SU-DHL-6 (cell line): Measurements from ENCODE around the gene RASGRF1.

Source experiments
- H2AFZ ChIP-seq: fragments of 200-600 bp; sonication (generic); 2 replicates; pipeline ENCODE4 v1.6.1; 2014; ENCODE audit warnings: low read depth, mild to moderate bottlenecking, moderate library complexity, mixed read lengths, antibody characterized with exemption, low read length; ENCODE audit not compliant: severe bottlenecking
- H3F3A ChIP-seq: fragments of 200-600 bp; shearing (Covaris generic); 2 replicates; pipeline ENCODE4 v1.6.0; 2016; ENCODE audit warnings: antibody characterized with exemption, mild to moderate bottlenecking; ENCODE audit not compliant: insufficient read depth
- H3K27ac ChIP-seq: fragments of 200-600 bp; sonication (generic); 2 replicates; pipeline ENCODE4 v1.5.1; 2016; ENCODE audit warnings: low read depth, mild to moderate bottlenecking, low read length, moderate library complexity, mixed read lengths
- H3K27me3 ChIP-seq: fragments of 200-600 bp; sonication (generic), shearing (Covaris generic); 2 replicates; pipeline ENCODE4 v1.6.0; 2014; ENCODE audit warnings: mild to moderate bottlenecking, low read length
- H3K36me3 ChIP-seq: fragments of 200-600 bp; sonication (generic); 2 replicates; pipeline ENCODE4 v1.6.1; 2014; ENCODE audit warnings: mild to moderate bottlenecking, low read length, mixed read lengths
- H3K4me2 ChIP-seq: fragments of 300-600, 200-600 bp; shearing (Covaris generic), sonication (generic); 2 replicates; pipeline ENCODE4 v1.6.0; 2014; ENCODE audit warnings: low read length, low read depth, mild to moderate bottlenecking; ENCODE audit not compliant: poor library complexity, severe bottlenecking
- H3K4me3 ChIP-seq: fragments of 200-600 bp; sonication (generic); 2 replicates; pipeline ENCODE4 v1.5.1; 2014; ENCODE audit warnings: antibody characterized with exemption, low read length, mild to moderate bottlenecking, mixed read lengths; ENCODE audit not compliant: insufficient read depth, poor library complexity, severe bottlenecking
- H3K79me2 ChIP-seq: fragments of 200-600 bp; sonication (generic); 2 replicates; pipeline ENCODE4 v1.6.1; 2014; ENCODE audit warnings: mild to moderate bottlenecking, low read length, moderate library complexity; ENCODE audit not compliant: insufficient read depth
- H3K9ac ChIP-seq: fragments of 200-600 bp; sonication (generic); 2 replicates; pipeline ENCODE4 v1.7.0; 2014; ENCODE audit warnings: mild to moderate bottlenecking, low read length
- H3K9me2 ChIP-seq: fragments of 200-600 bp; sonication (generic); replicated peaks from 2 replicates; pipeline ENCODE4 v1.6.1; 2014; ENCODE audit warnings: low read length; ENCODE audit not compliant: insufficient read depth
- H3K9me3 ChIP-seq: fragments of 200-600 bp; sonication (generic); 2 replicates; pipeline ENCODE4 v1.6.1; 2014; ENCODE audit warnings: low read length, mixed read lengths; ENCODE audit not compliant: insufficient read depth
- H4K20me1 ChIP-seq: fragments of 200-600 bp; sonication (generic); 2 replicates; pipeline ENCODE4 v1.6.1; 2014; ENCODE audit warnings: low read depth, mild to moderate bottlenecking, antibody characterized with exemption, low read length, moderate library complexity, mixed read lengths
- CTCF ChIP-seq: fragments of 200-600 bp; sonication (generic); IDR thresholded peaks from one replicate; pipeline ENCODE4 v1.5.1; 2017; ENCODE audit warnings: antibody characterized with exemption, mild to moderate bottlenecking, low read length, moderate library complexity; ENCODE audit not compliant: insufficient read depth, poor library complexity, severe bottlenecking
- EZH2phosphoT487 ChIP-seq: fragments of 200-600 bp; sonication (generic), shearing (Covaris generic); conservative IDR thresholded peaks from 2 replicates; pipeline ENCODE4 v1.6.1; 2018; ENCODE audit warnings: mild to moderate bottlenecking, antibody characterized with exemption, low read length, moderate library complexity, mixed read lengths

The RASGRF1 gene

GRCh38 chr15:79093352-79093935, 2.9 kb upstream of the RASGRF1 start:
- no peaks in the 10 kb centered on the region for H3K79me2 ChIP-seq
- H3K27ac ChIP-seq, result no peak overlapping the region
- no peaks in the 10 kb centered on the region for H3K36me3 ChIP-seq
- no peaks in the 10 kb centered on the region for H3F3A ChIP-seq
- TF ChIP-seq CTCF (no peak), EZH2phosphoT487 (no peak)
- no peaks in the 10 kb centered on the region; the same call in 1 of the 2 replicates for H4K20me1 ChIP-seq
- no peaks in the 10 kb centered on the region for H3K9me2 ChIP-seq
- H3K9me3 ChIP-seq, result no peaks in the 10 kb centered on the region
- H3K27me3 ChIP-seq, result no peaks in the 10 kb centered on the region
- no peak overlapping the region for H3K4me3 ChIP-seq
- H3K9ac ChIP-seq, result no peak overlapping the region
- no peak overlapping the region for H2AFZ ChIP-seq
- no peak overlapping the region for H3K4me2 ChIP-seq

- no peak overlapping the region for H3K27ac ChIP-seq
- no peaks in the 10 kb centered on the region for H3K9me3 ChIP-seq
- no peak overlapping the region for H3K9ac ChIP-seq
- no peaks in the 10 kb centered on the region for H3F3A ChIP-seq
- no peaks in the 10 kb centered on the region for H3K9me2 ChIP-seq
- H3K4me2 ChIP-seq, result no peak overlapping the region
- no peak for TF ChIP-seq EZH2phosphoT487
- TF ChIP-seq CTCF, result no peak
- H3K27me3 ChIP-seq, result no peaks in the 10 kb centered on the region
- no peak overlapping the region for H3K4me3 ChIP-seq
- no peaks in the 10 kb centered on the region for H3K79me2 ChIP-seq
- no peak overlapping the region for H2AFZ ChIP-seq
- no peaks in the 10 kb centered on the region for H4K20me1 ChIP-seq
- H3K36me3 ChIP-seq, result no peaks in the 10 kb centered on the region
Observed at GRCh38 chr15:79092382-79092781, 1.8 kb upstream of the RASGRF1 start.

- H3K4me2 ChIP-seq, result peak overlapping the region; percentile 24
Observed at GRCh38 chr15:79091204-79091867, 756 bp upstream of the RASGRF1 start.

More at GRCh38 chr15:79091204-79091867, 756 bp upstream of the RASGRF1 start:
- Histone ChIP-seq H3K9ac (no peak overlapping the region), H3K9me2 (no peaks in the 10 kb centered on the region), H3K36me3 (no peaks in the 10 kb centered on the region), H3K27me3 (no peaks in the 10 kb centered on the region), H3K27ac (no peak overlapping the region), H2AFZ (no peak overlapping the region), H4K20me1 (no peaks in the 10 kb centered on the region), H3K79me2 (no peaks in the 10 kb centered on the region), H3F3A (no peaks in the 10 kb centered on the region), H3K9me3 (no peaks in the 10 kb centered on the region), H3K4me3 (no peak overlapping the region)
- TF ChIP-seq EZH2phosphoT487 (no peak), CTCF (no peak)
